ENCODE measurements around the gene SLC15A1. TPM values are rescaled to one million over a fixed set of nuclear protein-coding genes. Genes with fewer than 3 reads are reported as not detected.

The SLC15A1 gene
- total RNA-seq, 1 experiment from 2014 or later: 1.9 TPM

GRCh38 chr13:98656223-98656622, 96.2 kb downstream of the SLC15A1 start:
- Histone ChIP-seq H4K91ac (ENCODE audit: insufficient read length, low read depth, low read length) (no peak overlapping the region), H3T11ph (ENCODE audit: low read length) (no peak overlapping the region), H2AFZ (ENCODE audit: low read length) (no peak overlapping the region), H2BK5ac (ENCODE audit: insufficient read length, low read length) (no peak overlapping the region), H3K4me2 (ENCODE audit: insufficient read depth, insufficient read length, low read length) (no peak overlapping the region), H3K79me2 (ENCODE audit: insufficient read depth, low read length) (no peaks in the 10 kb centered on the region), H2AK5ac (ENCODE audit: insufficient read length, low read length) (no peak overlapping the region), H3K4me1 (ENCODE audit: insufficient read depth, low read length) (no peaks in the 10 kb centered on the region; the same call in 1 of the 2 replicates), H2BK120ac (ENCODE audit: low read depth, low read length, poor library complexity, severe bottlenecking) (no peak overlapping the region), H2BK15ac (ENCODE audit: low read depth, low read length) (no peak overlapping the region; the same call in 1 of the 2 replicates), H2BK20ac (ENCODE audit: low read depth, low read length, poor library complexity, severe bottlenecking) (no peak overlapping the region), H3K9me3 (ENCODE audit: control insufficient read depth, low read depth, low read length) (no peaks in the 10 kb centered on the region), H2BK12ac (ENCODE audit: insufficient read length, low read depth, low read length) (no peak overlapping the region), H3K27ac (ENCODE audit: insufficient read length, low read depth, low read length) (no peak overlapping the region), H3K56ac (ENCODE audit: insufficient read length, low read depth, low read length) (no peak overlapping the region), H4K20me1 (ENCODE audit: control insufficient read depth, insufficient read depth, insufficient read length) (no peaks in the 10 kb centered on the region), H3K4ac (ENCODE audit: low read depth, low read length) (no peak overlapping the region), H3K9ac (ENCODE audit: extremely low read depth, insufficient read length, low read length) (no peak overlapping the region), H4K5ac (ENCODE audit: insufficient read length, low read depth, low read length) (no peak overlapping the region), H3K79me1 (ENCODE audit: insufficient read depth, low read depth, low read length, poor library complexity, severe bottlenecking) (no peaks in the 10 kb centered on the region), H3K27me3 (ENCODE audit: insufficient read depth, low read length) (no peaks in the 10 kb centered on the region), H3K14ac (ENCODE audit: insufficient read depth, low read length) (no peak overlapping the region), H4K8ac (replicated peaks; ENCODE audit: insufficient read length, low read depth, low read length) (no peak overlapping the region), H3K18ac (ENCODE audit: insufficient read length, low read depth, low read length) (no peak overlapping the region), H3K23ac (ENCODE audit: insufficient read length, low read depth, low read length) (no peak overlapping the region), H3K23me2 (ENCODE audit: insufficient read length, low read depth, low read length, poor library complexity, severe bottlenecking) (no peaks in the 10 kb centered on the region)
- H3K27me3 Mint-ChIP-seq (ENCODE audit: low read depth): peaks cover 3% of the 10 kb centered on the region; the same call in 1 of the 2 replicates
- TF ChIP-seq CTCF (conservative IDR thresholded peaks at IDR 0.05): no peak
- H3K27ac Mint-ChIP-seq: no peak overlapping the region
- peaks cover 18 to 23% of the 10 kb centered on the region in 2 experiments for H3K9me3 Mint-ChIP-seq
- H3K4me1 Mint-ChIP-seq: peaks cover 2 to 9% of the 10 kb centered on the region in 2 experiments; a peak in 3 of 4 replicates
- no peak overlapping the region for H3K4me3 Mint-ChIP-seq
- WGBS (ENCODE audit: extremely low coverage, insufficient read length, low lambda C conversion rate): no CpG with 5 or more reads among the region's 3 CpGs
- no peak for DNase-seq
- H3K36me3 Mint-ChIP-seq (ENCODE audit: insufficient read depth in 1 of 3, low read depth in 3 of 3): peaks cover 10 to 19% (median 11%) of the 10 kb centered on the region in 3 experiments; a peak in 5 of 7 replicates

All from H9 (cell line).